ENCODE data around the gene PIEZO1. TPM values are rescaled to one million over a fixed set of nuclear protein-coding genes. Genes with fewer than 3 reads are reported as not detected.

PIEZO1 gene
- total and polyA plus RNA-seq, 10 of the 15 experiments (the other 5 are each of a cell fraction or from before 2014, with no cell fraction given), result 1.3 to 169 (median 33.4) TPM

GRCh38 chr16:88827727-88828126 is 42.7 kb upstream of the PIEZO1 start:
- in situ Hi-C loops (cut with MboI) (no loop called here), intact Hi-C loops (cut with micrococcal nuclease; ENCODE audit: unreplicated experiment) (no loop called here)
- 92% methylated on average over 19 of the region's 21 CpGs for WGBS (ENCODE audit: insufficient coverage, insufficient replicate concordance, low lambda C conversion rate, missing lambda C conversion rate)
- FAIRE-seq (no peak), DNase-seq (ENCODE audit: low read depth, low spot score) (no peak), ATAC-seq (no peak)
- Histone ChIP-seq H3K36me3 (ENCODE audit: control insufficient read depth in 2 of 2, insufficient read depth in 2 of 2, low read length in 1 of 2) (no peaks in the 10 kb centered on the region), H3K27me3 (replicated peaks in 1 of 2; ENCODE audit: control insufficient read depth in 2 of 2, insufficient read depth in 2 of 2, low read length in 1 of 2) (no peaks in the 10 kb centered on the region), H3K4me2 (ENCODE audit: control insufficient read depth, insufficient read depth) (no peak overlapping the region), H3K4me3 (no peak overlapping the region), H3K9ac (ENCODE audit: control insufficient read depth, insufficient read depth, low read length) (no peak overlapping the region), H3K9me3 (replicated peaks; ENCODE audit: control insufficient read depth, insufficient read depth, low read length) (no peaks in the 10 kb centered on the region), H3K27ac (ENCODE audit: control insufficient read depth, insufficient read depth) (no peak overlapping the region), H3K4me1 (ENCODE audit: control insufficient read depth, insufficient read depth, low read length) (no peaks in the 10 kb centered on the region), H3K79me2 (ENCODE audit: control insufficient read depth, insufficient read depth, low read length) (no peaks in the 10 kb centered on the region), H4K20me1 (ENCODE audit: control insufficient read depth, insufficient read depth) (no peaks in the 10 kb centered on the region), H2AFZ (ENCODE audit: control insufficient read depth, low read depth, low read length) (no peak overlapping the region)
- ChIA-PET RAD21 (ENCODE audit: unreplicated experiment) (no interaction called here), CTCF (no interaction called here), SMC1A (ENCODE audit: uncharacterized antibody, unreplicated experiment) (no interaction called here), POLR2A (no interaction called here)
- BruUV-seq (replicated peaks), result no TSS peak
- TF ChIP-seq MYB (IDR thresholded peaks at IDR 0.05; ENCODE audit: borderline replicate concordance, low read depth, low read length), result no peak
- TF ChIP-seq HDAC2 (IDR thresholded peaks at IDR 0.05), result no peak
- no peak for TF ChIP-seq SMC3 (IDR thresholded peaks at IDR 0.05; ENCODE audit: borderline replicate concordance, low read length)
- TF ChIP-seq ZNF24 (IDR thresholded peaks at IDR 0.05), result no peak
- TF ChIP-seq FOXM1 (IDR thresholded peaks at IDR 0.05; ENCODE audit: low read depth, low read length), result no peak
- no peak for TF ChIP-seq USF1 (IDR thresholded peaks at IDR 0.05; ENCODE audit: borderline replicate concordance, extremely low read length, insufficient read depth, low read depth, low read length)

- Histone ChIP-seq H3K9me3 (replicated peaks; ENCODE audit: control insufficient read depth, insufficient read depth, low read length) (no peaks in the 10 kb centered on the region), H3K4me1 (ENCODE audit: control insufficient read depth, insufficient read depth, low read length) (no peaks in the 10 kb centered on the region), H3K4me3 (no peak overlapping the region), H3K4me2 (ENCODE audit: control insufficient read depth, insufficient read depth) (no peak overlapping the region), H4K20me1 (ENCODE audit: control insufficient read depth, insufficient read depth) (no peaks in the 10 kb centered on the region), H3K36me3 (ENCODE audit: control insufficient read depth in 2 of 2, insufficient read depth in 2 of 2, low read length in 1 of 2) (no peaks in the 10 kb centered on the region), H3K27ac (ENCODE audit: control insufficient read depth, insufficient read depth) (no peak overlapping the region), H3K27me3 (replicated peaks in 1 of 2; ENCODE audit: control insufficient read depth in 2 of 2, insufficient read depth in 2 of 2, low read length in 1 of 2) (no peaks in the 10 kb centered on the region), H3K79me2 (ENCODE audit: control insufficient read depth, insufficient read depth, low read length) (no peaks in the 10 kb centered on the region), H3K9ac (ENCODE audit: control insufficient read depth, insufficient read depth, low read length) (no peak overlapping the region), H2AFZ (ENCODE audit: control insufficient read depth, low read depth, low read length) (no peak overlapping the region)
- FAIRE-seq (no peak), ATAC-seq (no peak), DNase-seq (ENCODE audit: low read depth, low spot score) (no peak)
- intact Hi-C loops (cut with micrococcal nuclease; ENCODE audit: unreplicated experiment) (no loop called here), in situ Hi-C loops (cut with MboI) (no loop called here)
- 70% methylated on average over 12 of the region's 26 CpGs for WGBS (ENCODE audit: insufficient coverage, insufficient replicate concordance, low lambda C conversion rate, missing lambda C conversion rate)
- ChIA-PET POLR2A (no interaction called here), CTCF (no interaction called here), SMC1A (ENCODE audit: uncharacterized antibody, unreplicated experiment) (no interaction called here), RAD21 (ENCODE audit: unreplicated experiment) (interaction anchor here (0.6 kb wide), 1 partner anchor 81 kb away, joined by 3 read pairs; no protein-coding TSS in a partner anchor)
- BruUV-seq (replicated peaks), result no TSS peak
- TF ChIP-seq E4F1 (IDR thresholded peaks at IDR 0.05; ENCODE audit: borderline replicate concordance, partially characterized antibody) (no peak), NFYA (IDR thresholded peaks at IDR 0.05; ENCODE audit: borderline replicate concordance, low read depth, low read length) (no peak), ZZZ3 (IDR thresholded peaks at IDR 0.05; ENCODE audit: control insufficient read depth, insufficient read length, low read depth) (no peak), SUPT20H (IDR thresholded peaks at IDR 0.05; ENCODE audit: borderline replicate concordance, control insufficient read depth, low read depth, low read length) (no peak), MXI1 (IDR thresholded peaks at IDR 0.05; ENCODE audit: low read depth, low read length) (no peak)
Measured at GRCh38 chr16:88826070-88826840, 41.2 kb upstream of the PIEZO1 start.

All from GM12878 (cell line).